NCI-H1417 treated with DMSO at 0.1 percent for 48 hours (cell line): ENCODE data around the gene KLHL22.

Source experiments
- DNase-seq: peaks from one replicate; lab custom pipeline; 2025; lab: John Stamatoyannopoulos, UW

KLHL22 gene

DNA sequence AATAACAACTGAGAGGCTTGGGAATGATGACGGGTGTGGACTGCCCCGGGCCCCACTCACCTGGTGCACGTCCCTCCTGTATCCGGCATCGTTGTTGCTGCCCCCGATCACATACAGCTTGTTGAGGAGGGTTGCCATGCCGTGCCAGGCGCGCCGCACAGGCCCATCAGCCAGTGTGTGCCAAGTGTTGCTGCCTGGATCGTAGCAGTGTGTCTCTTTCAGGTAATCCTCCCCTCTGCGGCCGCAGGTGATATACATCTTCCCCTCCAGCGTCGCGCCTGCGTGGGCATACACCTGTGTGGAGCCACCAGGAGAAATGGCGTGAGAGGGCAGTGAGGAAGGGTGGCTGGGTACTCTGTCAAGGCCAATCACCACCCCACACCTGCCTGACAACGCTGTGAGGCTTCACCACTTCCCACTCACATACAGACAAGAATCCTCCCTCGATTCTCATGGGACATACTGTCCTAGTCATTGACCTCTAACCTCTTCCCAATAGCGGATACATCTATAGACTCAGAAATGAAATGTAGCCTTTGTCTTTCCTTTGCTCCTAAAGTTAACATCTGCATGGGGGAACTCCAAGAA lies 49.1 kb downstream of the KLHL22 start:
- no peak for DNase-seq

DNA sequence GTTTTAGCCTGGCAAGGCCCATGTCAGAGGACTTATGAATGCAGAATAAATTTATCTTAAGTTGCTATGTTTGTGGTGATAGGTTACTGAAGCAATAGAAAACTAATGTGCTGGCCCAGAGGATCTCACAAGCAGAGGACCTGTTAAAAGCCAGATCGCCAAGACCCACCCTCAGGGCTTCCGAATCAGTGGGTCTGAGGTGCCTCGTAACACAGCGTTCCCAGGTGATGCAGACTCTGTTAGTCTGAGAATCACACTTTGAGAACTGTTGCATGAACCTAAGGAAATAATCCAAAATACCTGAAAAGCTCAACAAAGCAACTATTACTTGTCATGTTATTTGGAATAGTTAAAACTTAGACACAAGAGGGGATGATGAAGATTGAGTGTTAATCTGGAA lies 51.3 kb downstream of the KLHL22 start:
- DNase-seq = no peak

- DNase-seq = no peak
These were observed 52.9 kb downstream of the KLHL22 start for GRCh38 chr22:20442485-20443284.

DNA sequence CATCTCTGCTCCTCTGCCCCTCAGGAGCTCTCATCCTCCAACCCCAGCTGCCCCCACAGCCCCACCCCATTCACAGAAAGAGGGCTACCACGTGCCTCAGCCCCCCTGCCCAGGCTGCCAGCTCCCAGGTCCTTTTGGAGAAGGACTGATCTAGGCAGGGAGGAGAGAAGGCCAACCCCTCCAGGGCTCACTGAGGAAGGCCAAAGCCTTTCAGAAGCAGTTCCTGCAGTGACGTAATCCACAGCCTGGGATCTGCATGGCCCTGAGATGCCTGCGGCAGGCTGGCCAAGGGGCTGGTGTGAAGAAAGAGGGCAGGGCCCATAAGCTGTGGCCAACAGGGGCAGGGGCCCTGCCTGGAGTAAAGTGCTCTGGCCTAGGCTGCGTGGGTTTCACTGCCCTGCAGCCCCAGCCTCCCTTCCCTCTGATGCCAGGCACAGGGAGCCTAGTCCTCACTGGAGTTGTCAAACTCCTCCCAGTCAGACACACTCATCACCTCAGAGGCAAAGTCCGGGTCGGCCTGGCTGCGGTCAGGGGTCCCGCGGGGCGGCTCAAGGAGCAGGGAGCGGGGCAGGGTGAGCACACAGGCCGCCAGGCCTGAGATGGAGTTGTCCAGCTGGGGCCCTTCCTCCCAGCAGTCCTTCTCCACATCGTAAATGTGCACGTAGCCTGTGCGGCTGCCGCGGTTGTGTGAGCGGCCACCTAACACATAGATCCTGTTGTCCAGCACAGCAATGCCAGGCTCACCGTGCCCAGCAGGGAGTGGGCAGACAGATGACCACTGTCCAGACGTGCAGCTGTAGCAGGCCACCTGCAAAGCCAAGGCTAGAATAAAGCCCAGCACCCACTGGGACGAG lies 53.7 kb downstream of the KLHL22 start:
- no peak for DNase-seq

DNA sequence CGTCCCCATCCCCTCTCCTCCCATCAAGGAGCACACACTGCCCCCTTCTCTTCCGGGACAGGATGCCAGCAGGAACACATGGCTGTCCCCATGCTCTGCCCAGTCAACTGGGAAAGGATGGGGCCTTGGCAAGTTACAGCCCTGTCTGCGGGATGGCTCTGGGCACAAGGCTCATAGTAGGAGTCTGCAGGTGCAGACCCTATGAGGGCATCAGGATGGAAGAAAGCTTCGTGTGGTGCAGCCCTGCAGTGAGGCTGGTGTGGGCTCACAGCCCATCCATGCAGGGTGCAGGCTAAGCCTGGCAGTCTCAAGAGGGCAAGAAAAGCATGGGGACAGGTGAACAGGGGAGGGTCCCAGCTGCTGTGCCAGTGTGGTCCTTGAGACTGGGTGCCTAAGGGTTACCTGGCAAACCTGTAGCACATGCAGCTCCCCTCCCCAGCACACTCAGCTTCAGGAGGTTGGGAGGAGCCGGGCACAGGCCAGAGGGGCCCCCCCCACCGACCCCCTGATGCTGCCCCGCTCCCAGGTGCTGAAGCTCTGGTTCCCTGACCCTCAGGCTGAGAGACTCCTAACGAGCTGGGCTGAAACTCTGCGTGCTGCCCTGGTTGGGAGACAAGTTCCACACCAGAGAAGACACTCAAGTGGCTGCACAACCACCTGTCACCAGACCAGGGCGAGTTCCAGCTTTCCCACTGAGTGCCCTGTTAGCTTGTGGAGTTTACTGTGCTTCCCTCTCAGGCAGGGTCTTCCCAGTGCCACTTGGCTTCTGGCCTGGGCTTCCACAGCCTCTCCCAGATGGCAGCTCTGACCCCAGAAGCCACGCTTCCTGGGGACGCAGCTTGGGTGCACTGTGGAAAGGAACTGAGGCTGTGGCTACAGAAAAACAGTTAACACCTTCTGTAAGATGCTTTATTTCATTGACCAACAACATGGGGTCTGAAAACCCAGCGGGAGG lies 54.7 kb downstream of the KLHL22 start:
- no peak for DNase-seq

DNA sequence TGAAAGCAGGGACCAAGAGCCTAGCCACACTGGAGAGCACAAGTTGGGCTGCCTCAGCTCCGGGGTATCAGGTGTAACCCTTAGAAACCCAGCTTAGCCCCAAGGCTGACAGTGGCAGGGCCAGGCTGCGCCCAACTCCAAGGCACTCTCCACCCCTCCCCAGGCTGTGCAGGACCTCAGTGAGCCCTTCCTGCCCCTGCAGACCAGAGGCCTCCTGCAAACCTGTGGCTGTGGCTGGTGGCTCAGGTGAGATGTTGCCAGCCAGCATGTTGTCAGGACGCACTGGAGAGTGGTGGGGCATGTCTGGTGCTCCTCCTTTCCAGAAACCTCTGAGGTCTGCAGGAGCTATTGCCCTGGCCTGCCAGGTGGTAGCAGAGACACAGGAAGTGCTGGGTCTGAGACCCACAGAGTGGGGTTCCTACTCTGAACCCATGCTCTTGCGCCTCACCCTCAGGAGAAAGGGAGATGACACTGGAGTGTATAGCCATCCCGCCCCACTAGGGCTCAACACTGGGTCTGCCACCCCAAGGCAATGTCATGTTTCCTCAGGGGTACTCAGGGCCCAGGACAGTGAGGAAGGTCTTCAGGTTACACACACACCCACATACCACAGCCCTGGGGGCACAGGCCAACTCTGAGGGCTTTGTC lies 55.5 kb downstream of the KLHL22 start:
- no peak for DNase-seq

GRCh38 chr22:20439556-20439927 lies 56.1 kb downstream of the KLHL22 start:
- no peak for DNase-seq

- no peak for DNase-seq
These were observed 56.7 kb downstream of the KLHL22 start for GRCh38 chr22:20438678-20439492.

DNA sequence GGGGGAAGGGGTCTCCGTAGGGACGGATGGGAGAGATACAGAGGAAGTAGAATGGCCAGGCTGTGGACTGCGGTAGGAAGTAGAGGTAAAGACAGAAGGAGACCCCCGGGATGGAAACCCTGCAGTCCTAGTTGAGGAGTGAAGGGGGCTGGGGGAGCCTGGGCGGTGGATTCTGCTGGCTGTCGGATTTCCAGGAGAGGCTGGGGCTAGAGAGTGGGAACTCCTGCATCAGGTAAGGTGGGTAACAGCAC lies 57.2 kb downstream of the KLHL22 start:
- no peak for DNase-seq

- no peak for DNase-seq
These were observed 57.8 kb downstream of the KLHL22 start, which contains the start of gene SCARF2 for GRCh38 chr22:20437613-20438426. Gene SCARF2, minus strand, starts transcription at chr22:20437825. Its CDS starts 71 bp downstream, at chr22:20437754.

- DNase-seq = no peak
These were observed 58.6 kb downstream of the KLHL22 start for GRCh38 chr22:20436768-20437612.

DNA sequence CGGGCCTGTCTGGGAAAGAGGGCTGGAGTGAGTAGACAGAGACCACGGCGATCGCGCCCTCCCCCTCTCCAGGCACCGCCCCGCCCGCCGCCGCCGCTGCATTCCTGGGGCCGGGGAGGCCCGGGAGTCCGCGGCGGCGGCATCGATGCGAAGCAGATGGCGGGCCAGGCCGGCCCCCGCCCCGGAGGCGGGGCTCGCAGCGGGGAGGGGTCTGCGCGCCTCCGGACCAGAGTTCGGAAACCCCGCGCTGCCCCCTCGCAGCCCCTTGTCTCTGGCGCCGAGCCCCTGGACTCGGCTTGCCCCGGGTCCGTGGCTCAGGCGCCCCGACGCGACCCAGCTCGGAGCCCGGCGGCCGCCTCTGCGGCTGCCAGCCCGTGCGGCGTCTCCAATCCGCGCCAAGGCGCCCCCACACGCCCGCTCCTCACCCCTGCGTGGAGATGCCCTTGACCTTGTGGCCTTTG lies 59.3 kb downstream of the KLHL22 start:
- DNase-seq = no peak

GRCh38 chr22:20435436-20436306 lies 59.9 kb downstream of the KLHL22 start:
- DNase-seq = no peak

DNA sequence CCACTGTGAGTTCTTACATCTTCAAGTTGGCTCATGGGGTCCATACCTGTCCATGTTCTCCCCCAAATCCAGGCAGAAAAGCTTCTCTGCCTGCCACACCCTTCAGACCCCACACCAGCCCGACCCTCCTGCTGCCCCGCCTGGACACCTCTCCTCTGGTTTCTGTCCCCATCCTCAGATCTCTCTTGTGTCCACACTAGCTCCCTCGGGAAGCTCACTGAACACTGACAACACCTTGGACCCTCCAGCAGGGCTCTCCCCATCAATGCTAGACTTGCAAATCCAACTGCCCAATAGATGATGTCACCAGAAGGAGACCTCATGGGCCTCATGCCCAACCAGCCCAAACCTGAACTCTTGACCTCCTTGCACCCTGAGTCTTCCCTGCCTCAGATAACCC lies 60.8 kb downstream of the KLHL22 start:
- no peak for DNase-seq

GRCh38 chr22:20434264-20434751 lies 61.3 kb downstream of the KLHL22 start:
- DNase-seq = no peak

- no peak for DNase-seq
These were observed 61.8 kb downstream of the KLHL22 start for GRCh38 chr22:20433686-20434241.

GRCh38 chr22:20433191-20433590 lies 62.4 kb downstream of the KLHL22 start:
- DNase-seq = no peak
